ENCODE results near the gene LHX1. TPM values are rescaled to one million over a fixed set of nuclear protein-coding genes. Genes with fewer than 3 reads are reported as not detected.

Gene LHX1
- total RNA-seq, 1 donor from 2014 or later, result not detected

- no peak for DNase-seq (ENCODE audit: low spot score)
These were observed 16.0 kb upstream of the LHX1 start for GRCh38 chr17:36921095-36921851.

GRCh38 chr17:36922175-36922574, 15.1 kb upstream of the LHX1 start:
- DNase-seq (ENCODE audit: low spot score), result no peak

- no peak for DNase-seq (ENCODE audit: low spot score)
These were observed 13.5 kb upstream of the LHX1 start for GRCh38 chr17:36923814-36924221.

- DNase-seq (ENCODE audit: low spot score), result peak; percentile 24
These were observed 11.0 kb upstream of the LHX1 start for GRCh38 chr17:36926226-36926625.

GRCh38 chr17:36926701-36927100, 10.6 kb upstream of the LHX1 start:
- DNase-seq (ENCODE audit: low spot score), result no peak

GRCh38 chr17:36928471-36929345, 8.6 kb upstream of the LHX1 start:
- peak; percentile 24 for DNase-seq (ENCODE audit: low spot score)

- peak; percentile 65 for DNase-seq (ENCODE audit: low spot score)
These were observed 7.3 kb upstream of the LHX1 start for GRCh38 chr17:36929851-36930582.

GRCh38 chr17:36930583-36930900, 6.7 kb upstream of the LHX1 start:
- peak; percentile 6 for DNase-seq (ENCODE audit: low spot score)

GRCh38 chr17:36931096-36931696, 6.1 kb upstream of the LHX1 start:
- DNase-seq (ENCODE audit: low spot score), result peak; percentile 64

GRCh38 chr17:36931697-36932382, 5.4 kb upstream of the LHX1 start:
- DNase-seq (ENCODE audit: low spot score), result peak; percentile 47

GRCh38 chr17:36932383-36932693, 4.9 kb upstream of the LHX1 start:
- no peak for DNase-seq (ENCODE audit: low spot score)

GRCh38 chr17:36932694-36933511, 4.4 kb upstream of the LHX1 start:
- DNase-seq (ENCODE audit: low spot score), result peak; percentile 80

GRCh38 chr17:36933512-36934143, 3.6 kb upstream of the LHX1 start:
- DNase-seq (ENCODE audit: low spot score), result peak; percentile 43

- peak; percentile 81 for DNase-seq (ENCODE audit: low spot score)
These were observed 3.1 kb upstream of the LHX1 start for GRCh38 chr17:36934144-36934691.

- peak; percentile 69 for DNase-seq (ENCODE audit: low spot score)
These were observed 2.3 kb upstream of the LHX1 start for GRCh38 chr17:36934692-36935630.

GRCh38 chr17:36935671-36936454, 1.4 kb upstream of the LHX1 start:
- peak; percentile 83 for DNase-seq (ENCODE audit: low spot score)

GRCh38 chr17:36936455-36937000, 747 bp upstream of the LHX1 start:
- DNase-seq (ENCODE audit: low spot score), result peak; percentile 74

Measured in mesenteric fat pad (tissue), 1 donor.